ENCODE results near the gene PLXNA2. TPM values are rescaled to one million over a fixed set of nuclear protein-coding genes. Genes with fewer than 3 reads are reported as not detected.

PLXNA2 gene
- total RNA-seq, 1 donor from 2014 or later, result 1.7 TPM

- TF ChIP-seq CTCF (IDR thresholded peaks at IDR 0.05) (no peak), EZH2 (IDR thresholded peaks at IDR 0.05) (no peak), EZH2phosphoT487 (IDR thresholded peaks at IDR 0.05) (no peak)
- Histone ChIP-seq H3F3A (ENCODE audit: low read depth) (peaks cover 26% of the 10 kb centered on the region), H3K4me2 (peak overlapping the region; percentile 100), H3K27ac (no peak overlapping the region), H2AFZ (replicated peaks) (no peak overlapping the region), H3K79me2 (ENCODE audit: low read depth) (peaks cover 2% of the 10 kb centered on the region), H3K9ac (no peak overlapping the region), H3K36me3 (no peaks in the 10 kb centered on the region), H3K4me1 (peaks cover 58% of the 10 kb centered on the region), H3K27me3 (peaks cover 35% of the 10 kb centered on the region), H4K20me1 (ENCODE audit: low read depth) (peaks cover 14% of the 10 kb centered on the region), H3K9me3 (ENCODE audit: low read depth) (no peaks in the 10 kb centered on the region), H3K4me3 (no peak overlapping the region)
- H3K4me3 Mint-ChIP-seq, result peak overlapping the region; percentile 95
- no peak overlapping the region for H3K27ac Mint-ChIP-seq
- DNase-seq (ENCODE audit: low spot score), result no peak
- peaks cover 63% of the 10 kb centered on the region for H3K4me1 Mint-ChIP-seq
- no peaks in the 10 kb centered on the region for H3K36me3 Mint-ChIP-seq
- no peaks in the 10 kb centered on the region for H3K9me3 Mint-ChIP-seq
- peaks cover 10% of the 10 kb centered on the region for H3K27me3 Mint-ChIP-seq (ENCODE audit: insufficient read depth, low read depth)
These were observed 2.0 kb downstream of the PLXNA2 start for GRCh38 chr1:208242146-208242545.

DNA sequence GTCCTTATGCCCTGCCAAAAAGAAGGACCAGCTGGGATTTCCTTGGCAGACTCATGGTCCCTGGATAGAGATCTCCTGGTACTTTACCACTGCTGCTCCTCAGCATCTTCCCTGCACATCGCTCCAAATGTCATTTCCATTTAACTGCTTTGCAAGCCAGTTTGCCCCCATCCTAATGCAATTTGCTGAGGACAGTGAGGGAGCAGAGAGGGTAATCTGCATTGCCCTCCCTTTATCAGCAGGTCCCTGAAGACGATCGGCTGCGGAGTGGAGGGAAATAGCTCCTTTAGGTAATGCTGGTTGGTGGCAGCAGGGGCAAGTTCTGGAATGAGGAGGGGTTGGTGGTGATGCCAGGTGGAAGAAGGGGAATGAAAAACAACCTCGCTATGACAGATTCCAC, 2.7 kb downstream of the PLXNA2 start:
- Histone ChIP-seq H3K4me2 (peak overlapping the region; percentile 100), H3K9me3 (ENCODE audit: low read depth) (no peaks in the 10 kb centered on the region), H3K27ac (no peak overlapping the region), H3K9ac (no peak overlapping the region), H3K27me3 (peaks cover 35% of the 10 kb centered on the region), H3F3A (ENCODE audit: low read depth) (peaks cover 26% of the 10 kb centered on the region), H3K4me3 (no peak overlapping the region), H3K4me1 (peaks cover 58% of the 10 kb centered on the region), H3K36me3 (no peaks in the 10 kb centered on the region), H2AFZ (replicated peaks) (no peak overlapping the region), H4K20me1 (ENCODE audit: low read depth) (peaks cover 14% of the 10 kb centered on the region), H3K79me2 (ENCODE audit: low read depth) (peaks cover 2% of the 10 kb centered on the region)
- no peaks in the 10 kb centered on the region for H3K36me3 Mint-ChIP-seq
- DNase-seq (ENCODE audit: low spot score), result no peak
- no peak for TF ChIP-seq CTCF (IDR thresholded peaks at IDR 0.05)
- no peak for TF ChIP-seq EZH2 (IDR thresholded peaks at IDR 0.05)
- TF ChIP-seq EZH2phosphoT487 (IDR thresholded peaks at IDR 0.05), result no peak
- H3K27ac Mint-ChIP-seq, result peak overlapping the region; percentile 32
- no peaks in the 10 kb centered on the region for H3K9me3 Mint-ChIP-seq
- peaks cover 6% of the 10 kb centered on the region for H3K27me3 Mint-ChIP-seq (ENCODE audit: insufficient read depth, low read depth)
- peaks cover 70% of the 10 kb centered on the region for H3K4me1 Mint-ChIP-seq
- peak overlapping the region; percentile 95 for H3K4me3 Mint-ChIP-seq

DNA sequence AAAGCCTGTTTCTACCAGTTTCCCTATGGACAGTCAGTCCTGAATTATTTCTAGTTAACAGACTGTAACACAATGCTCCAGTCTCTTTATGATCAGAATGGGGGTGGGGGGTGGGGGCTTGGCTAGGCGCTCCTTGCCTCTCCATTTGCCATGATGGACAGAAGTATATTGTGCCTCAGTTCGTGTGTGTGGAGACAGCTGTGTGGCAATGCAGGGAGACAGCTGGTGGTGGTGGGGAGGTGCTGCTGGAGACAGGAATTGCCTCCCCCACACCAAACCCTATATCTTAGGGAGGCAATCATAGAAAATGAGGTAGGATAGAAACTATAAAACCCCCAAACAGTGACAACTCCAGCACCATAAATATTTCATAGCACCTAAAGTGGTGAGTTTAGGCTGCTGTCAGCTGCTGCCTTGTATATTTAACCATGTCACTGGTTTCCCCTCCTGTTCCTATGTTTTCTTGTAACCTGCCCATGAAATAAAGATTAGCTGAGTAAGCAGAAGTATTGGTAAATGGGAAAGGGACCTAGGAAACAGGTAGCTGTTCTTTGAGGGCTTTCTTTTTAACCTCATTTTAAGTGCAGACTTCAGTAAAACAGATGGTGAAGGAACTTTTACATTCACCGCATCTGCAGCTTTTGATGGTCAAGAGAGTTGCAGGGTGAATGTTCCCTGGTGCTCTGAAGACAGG, 3.4 kb downstream of the PLXNA2 start:
- H3K79me2 ChIP-seq (ENCODE audit: low read depth), result peaks cover 2% of the 10 kb centered on the region
- Mint-ChIP-seq H3K9me3 (no peaks in the 10 kb centered on the region), H3K4me1 (peaks cover 77% of the 10 kb centered on the region), H3K27ac (no peak overlapping the region), H3K36me3 (no peaks in the 10 kb centered on the region), H3K4me3 (peak overlapping the region; percentile 95), H3K27me3 (ENCODE audit: insufficient read depth, low read depth) (peaks cover 7% of the 10 kb centered on the region)
- H3K27ac ChIP-seq, result no peak overlapping the region
- DNase-seq (ENCODE audit: low spot score), result no peak
- TF ChIP-seq CTCF (IDR thresholded peaks at IDR 0.05) (no peak), EZH2phosphoT487 (IDR thresholded peaks at IDR 0.05) (no peak), EZH2 (IDR thresholded peaks at IDR 0.05) (no peak)
- H3K4me1 ChIP-seq, result peaks cover 60% of the 10 kb centered on the region
- no peak overlapping the region for H3K4me3 ChIP-seq
- H3K9ac ChIP-seq, result no peak overlapping the region
- H2AFZ ChIP-seq (replicated peaks), result no peak overlapping the region
- peak overlapping the region; percentile 19 for H3K4me2 ChIP-seq
- no peaks in the 10 kb centered on the region for H3K9me3 ChIP-seq (ENCODE audit: low read depth)
- peaks cover 26% of the 10 kb centered on the region for H3F3A ChIP-seq (ENCODE audit: low read depth)
- H4K20me1 ChIP-seq (ENCODE audit: low read depth), result peaks cover 14% of the 10 kb centered on the region
- peaks cover 35% of the 10 kb centered on the region for H3K27me3 ChIP-seq
- H3K36me3 ChIP-seq, result no peaks in the 10 kb centered on the region
